Skin epidermis (tissue), 12 donors: ENCODE data around the gene PKD2L2.
"Not testable (repeated sequence)": the region's sequence is repeated elsewhere in the genome, so short reads cannot be mapped to it uniquely, and the experiment has no call there.

Source experiments
- H3K27ac ChIP-seq, 21 experiments: fragments of 200-600 bp; sonication (generic) in 11 of 21; one replicate each; pipeline ENCODE4 v1.5.0; 2020; ENCODE audit warnings: mild to moderate bottlenecking in 3 of 21, inconsistent platforms in 2 of 21, moderate library complexity in 2 of 21
- H3K4me3 ChIP-seq, 7 experiments: fragments of 200-600 bp; sonication (generic) in 2 of 7; one replicate each; pipeline ENCODE4 v1.5.0; 2020; ENCODE audit warnings: inconsistent platforms in 2 of 7, mild to moderate bottlenecking in 2 of 7, moderate library complexity in 1 of 7

The PKD2L2 gene

DNA sequence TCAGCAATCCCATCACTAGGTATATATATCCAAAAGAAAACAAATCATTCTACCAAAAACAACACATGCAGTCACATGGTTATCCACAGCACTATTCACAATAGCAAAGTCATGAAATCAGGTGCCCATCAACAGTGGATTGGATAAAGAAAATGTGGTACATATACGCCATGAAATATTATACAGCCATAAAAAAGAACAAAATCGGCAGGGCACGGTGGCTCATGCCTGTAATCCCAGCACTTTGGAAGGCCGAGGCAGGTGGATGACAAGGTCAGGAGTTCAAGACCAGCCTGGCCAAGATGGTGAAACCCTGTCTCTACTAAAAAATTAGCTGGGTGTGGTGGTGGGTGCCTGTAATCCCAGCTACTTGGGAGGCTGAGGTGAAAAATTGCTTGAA lies 55.0 kb downstream of the PKD2L2 start:
- not testable (repeated sequence) for H3K27ac ChIP-seq, H3K4me3 ChIP-seq

GRCh38 chr5:137945825-137946224 lies 56.6 kb downstream of the PKD2L2 start:
- Histone ChIP-seq H3K4me3 (no peak overlapping the region), H3K27ac (no peak overlapping the region)

DNA sequence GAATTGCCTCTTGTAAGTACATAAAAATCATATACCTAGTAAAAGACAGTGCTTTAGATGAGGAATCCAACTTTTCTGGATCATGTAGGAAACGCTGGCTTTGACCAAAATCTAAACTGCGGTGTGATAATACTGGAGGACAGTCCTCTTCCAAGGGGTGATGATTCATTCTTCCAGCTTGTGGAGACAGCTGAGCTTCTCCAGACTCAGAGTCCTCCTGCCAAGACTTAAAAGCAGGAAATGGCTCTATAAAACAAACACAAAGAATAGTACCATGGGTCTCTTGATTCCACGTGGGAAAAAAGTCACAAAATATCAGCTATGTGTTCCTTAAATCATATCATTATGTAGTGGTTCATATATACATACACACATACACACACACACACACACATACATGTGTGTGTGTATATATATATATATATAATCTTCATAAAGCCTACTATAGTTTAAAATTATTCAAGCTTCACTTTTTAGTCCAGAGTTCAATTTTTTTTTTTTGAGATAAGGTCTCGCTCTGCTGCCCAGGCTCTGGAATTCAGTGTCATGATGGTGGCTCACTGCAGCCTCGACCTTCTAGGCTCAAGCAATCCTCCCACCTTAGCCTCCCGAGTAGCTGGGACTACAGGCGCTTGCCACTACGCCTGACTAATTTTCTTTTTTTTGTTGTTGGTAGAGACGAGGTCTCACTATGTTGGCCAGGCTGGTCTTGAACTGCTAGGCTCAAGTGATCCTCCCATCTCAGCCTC lies 65.0 kb downstream of the PKD2L2 start:
- Histone ChIP-seq H3K4me3 (no peak overlapping the region), H3K27ac (peak overlapping the region in 3 of 21 experiments; percentile 4 to 27 (median 19))

GRCh38 chr5:137957948-137958347 lies 68.7 kb downstream of the PKD2L2 start:
- no peak overlapping the region for H3K4me3 ChIP-seq
- no peak overlapping the region for H3K27ac ChIP-seq

DNA sequence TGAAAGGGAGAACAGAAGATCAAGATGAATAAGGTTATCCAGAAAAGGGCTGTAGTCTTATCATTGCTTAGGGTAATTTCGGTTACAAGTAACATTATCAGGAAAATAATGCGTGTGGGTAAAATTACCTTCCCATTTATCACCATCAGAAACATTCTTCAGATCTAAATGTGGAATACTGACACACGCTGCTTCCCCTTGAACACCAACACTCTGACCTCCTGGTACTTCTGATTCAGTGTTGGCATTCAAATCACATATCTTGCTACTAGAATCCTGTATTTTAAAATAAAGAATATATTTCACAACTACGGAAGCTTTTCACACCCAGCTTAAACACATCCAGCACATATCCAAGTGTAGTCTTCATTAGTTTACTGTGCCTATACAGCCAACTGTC lies 70.2 kb downstream of the PKD2L2 start:
- Histone ChIP-seq H3K27ac (no peak overlapping the region), H3K4me3 (no peak overlapping the region)

DNA sequence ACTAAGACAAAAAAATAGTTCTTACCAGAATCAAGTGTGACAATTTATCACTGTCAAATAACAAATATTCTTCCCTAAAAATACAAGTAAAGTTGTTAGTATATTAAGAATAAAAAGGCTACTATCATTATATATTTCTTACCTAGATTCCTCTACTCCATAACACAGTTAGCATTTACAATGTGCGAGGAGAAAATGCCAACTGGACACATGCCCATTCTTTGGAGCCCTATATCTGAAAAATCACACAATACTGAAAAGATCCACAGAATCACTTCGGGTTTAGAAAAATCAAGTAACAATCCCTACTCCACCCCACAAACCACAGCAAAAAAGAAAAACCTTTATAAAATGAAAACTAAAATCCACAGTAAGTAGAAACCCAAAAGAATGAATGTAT lies 70.9 kb downstream of the PKD2L2 start:
- Histone ChIP-seq H3K27ac (no peak overlapping the region), H3K4me3 (no peak overlapping the region)

DNA sequence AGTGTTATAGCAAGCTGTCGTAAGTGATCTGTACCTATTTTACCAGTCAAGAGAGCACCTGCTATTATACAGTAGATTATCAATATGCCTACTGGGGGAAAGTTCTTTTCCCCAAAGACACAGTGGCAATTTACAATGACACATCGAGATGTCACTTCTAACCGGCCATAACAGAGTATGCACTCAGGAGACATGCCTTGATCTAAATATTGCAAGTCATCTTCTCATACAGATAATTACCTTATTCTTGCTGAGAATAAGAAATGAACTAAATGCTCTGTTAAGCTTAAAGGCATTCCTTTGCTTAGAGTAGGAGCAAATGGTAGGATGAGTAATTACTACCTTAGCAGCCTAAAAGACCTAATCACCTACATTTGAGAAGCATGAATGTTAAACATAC lies 71.6 kb downstream of the PKD2L2 start:
- H3K4me3 ChIP-seq, result no peak overlapping the region
- no peak overlapping the region for H3K27ac ChIP-seq

GRCh38 chr5:137970384-137970783 lies 81.1 kb downstream of the PKD2L2 start:
- H3K27ac ChIP-seq, H3K4me3 ChIP-seq: not testable (repeated sequence)

DNA sequence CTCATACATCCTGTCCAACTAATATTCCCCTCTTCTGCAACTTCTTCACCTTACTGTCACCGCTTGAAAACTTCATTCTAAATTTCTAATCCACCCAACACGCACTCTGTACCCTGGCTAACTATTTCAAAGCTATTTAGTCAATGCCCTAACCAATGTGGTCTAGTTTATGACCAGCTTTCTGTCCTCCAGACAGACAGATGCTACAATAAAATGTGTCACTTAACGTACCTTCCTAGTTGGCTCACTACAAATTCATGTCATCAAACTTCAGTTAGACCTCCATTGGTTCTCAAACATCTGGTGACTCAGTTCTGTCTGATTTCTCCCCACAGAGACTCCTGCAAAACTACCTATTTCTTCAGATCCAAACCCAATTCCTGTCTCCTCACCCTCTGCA lies 86.0 kb downstream of the PKD2L2 start:
- Histone ChIP-seq H3K4me3 (no peak overlapping the region), H3K27ac (no peak overlapping the region)

- no peak overlapping the region for H3K27ac ChIP-seq
Measured at GRCh38 chr5:137989419-137989818, 100.2 kb downstream of the PKD2L2 start.

More at GRCh38 chr5:137989419-137989818, 100.2 kb downstream of the PKD2L2 start:
- no peak overlapping the region for H3K4me3 ChIP-seq
